LNCAP (cell line): ENCODE results near the gene MTSS2.

Experiments
- TF ChIP-seq, protein P1 (sequence below): fragments of 450-650 bp; IDR thresholded peaks from 2 replicates; pipeline ENCODE4 v1.5.1; 2017; ENCODE audit warnings: mild to moderate bottlenecking

Gene MTSS2

DNA sequence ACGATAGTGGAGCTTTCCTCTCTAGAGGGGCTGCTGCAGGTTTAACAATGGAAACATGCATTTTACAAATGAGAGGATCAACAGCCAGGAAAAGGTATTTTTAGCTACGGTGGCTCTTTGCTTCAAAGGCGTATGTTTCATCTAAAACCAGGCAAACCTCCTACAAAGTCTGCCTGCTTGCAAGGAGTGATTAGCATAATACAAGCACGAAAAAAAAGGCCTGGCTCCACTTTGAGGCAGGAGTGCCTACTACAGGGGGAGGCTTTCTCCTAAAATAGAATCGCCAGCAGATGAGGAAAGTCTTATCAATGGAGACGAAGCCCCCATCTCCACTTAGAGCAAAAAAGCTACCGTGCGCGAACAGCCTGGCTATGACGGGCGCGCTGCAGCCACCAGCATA lies 27.1 kb upstream of the MTSS2 start:
- TF ChIP-seq, protein P1, sequence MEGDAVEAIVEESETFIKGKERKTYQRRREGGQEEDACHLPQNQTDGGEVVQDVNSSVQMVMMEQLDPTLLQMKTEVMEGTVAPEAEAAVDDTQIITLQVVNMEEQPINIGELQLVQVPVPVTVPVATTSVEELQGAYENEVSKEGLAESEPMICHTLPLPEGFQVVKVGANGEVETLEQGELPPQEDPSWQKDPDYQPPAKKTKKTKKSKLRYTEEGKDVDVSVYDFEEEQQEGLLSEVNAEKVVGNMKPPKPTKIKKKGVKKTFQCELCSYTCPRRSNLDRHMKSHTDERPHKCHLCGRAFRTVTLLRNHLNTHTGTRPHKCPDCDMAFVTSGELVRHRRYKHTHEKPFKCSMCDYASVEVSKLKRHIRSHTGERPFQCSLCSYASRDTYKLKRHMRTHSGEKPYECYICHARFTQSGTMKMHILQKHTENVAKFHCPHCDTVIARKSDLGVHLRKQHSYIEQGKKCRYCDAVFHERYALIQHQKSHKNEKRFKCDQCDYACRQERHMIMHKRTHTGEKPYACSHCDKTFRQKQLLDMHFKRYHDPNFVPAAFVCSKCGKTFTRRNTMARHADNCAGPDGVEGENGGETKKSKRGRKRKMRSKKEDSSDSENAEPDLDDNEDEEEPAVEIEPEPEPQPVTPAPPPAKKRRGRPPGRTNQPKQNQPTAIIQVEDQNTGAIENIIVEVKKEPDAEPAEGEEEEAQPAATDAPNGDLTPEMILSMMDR, result no peak

DNA sequence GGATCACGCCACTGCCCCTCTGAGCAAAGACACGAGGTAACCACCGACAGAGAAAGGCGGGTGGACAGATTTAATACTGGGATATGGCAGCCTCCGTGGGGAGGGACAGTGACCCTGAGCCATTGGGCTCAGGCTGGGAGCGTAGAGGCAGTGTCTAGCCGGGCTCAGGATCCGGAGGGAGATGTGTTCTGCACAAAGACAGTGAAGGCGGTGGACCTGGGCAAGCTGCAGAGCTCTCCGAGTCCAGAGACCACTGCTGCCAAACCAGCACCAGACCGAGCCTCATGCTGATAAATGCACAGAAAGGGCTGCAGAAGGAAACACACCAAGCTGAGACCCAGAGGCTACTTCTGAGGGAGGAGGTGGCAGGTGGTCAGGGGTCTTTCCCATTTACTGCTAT lies 26.5 kb upstream of the MTSS2 start:
- TF ChIP-seq, protein P1, result no peak

DNA sequence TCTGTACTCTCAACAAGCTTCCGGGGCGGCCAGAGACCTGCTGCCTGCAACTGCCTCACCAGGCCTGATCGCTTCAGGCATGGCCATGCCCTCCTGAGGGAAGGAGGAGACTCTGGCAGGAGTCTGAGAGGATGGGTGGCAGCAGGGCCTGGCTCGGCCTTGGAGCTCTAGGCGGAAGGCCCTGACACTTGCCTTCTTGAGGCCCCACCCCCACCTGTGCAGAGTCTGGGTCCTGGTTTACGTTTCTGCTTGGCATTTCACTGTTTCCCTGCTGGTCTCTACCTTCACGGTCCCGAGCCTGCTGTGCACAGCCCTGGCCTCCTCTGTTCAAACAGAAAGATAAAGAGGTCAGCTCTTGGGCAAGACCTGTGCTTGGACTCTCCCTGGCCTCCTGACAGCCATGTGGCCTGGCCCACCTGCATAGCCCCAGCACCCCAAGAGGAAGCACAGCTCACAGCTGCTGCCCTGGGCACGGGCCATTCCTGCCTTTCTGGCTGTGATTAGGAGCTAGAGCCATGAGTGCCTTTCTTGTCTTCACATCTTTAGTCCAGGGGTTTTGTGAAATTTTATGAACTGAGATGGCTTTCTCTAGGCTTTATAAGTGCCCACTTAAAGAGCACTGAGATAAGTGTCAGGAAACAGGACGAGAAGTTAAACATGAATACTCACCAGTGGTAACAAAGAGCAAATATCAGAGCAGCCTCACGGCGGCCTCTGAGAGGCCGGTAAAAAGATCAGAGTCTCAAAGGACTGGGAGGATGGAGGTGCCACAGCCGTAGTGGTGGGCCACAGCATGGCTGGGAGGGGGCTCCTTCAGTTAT lies 25.6 kb upstream of the MTSS2 start:
- TF ChIP-seq, protein P1, result no peak

DNA sequence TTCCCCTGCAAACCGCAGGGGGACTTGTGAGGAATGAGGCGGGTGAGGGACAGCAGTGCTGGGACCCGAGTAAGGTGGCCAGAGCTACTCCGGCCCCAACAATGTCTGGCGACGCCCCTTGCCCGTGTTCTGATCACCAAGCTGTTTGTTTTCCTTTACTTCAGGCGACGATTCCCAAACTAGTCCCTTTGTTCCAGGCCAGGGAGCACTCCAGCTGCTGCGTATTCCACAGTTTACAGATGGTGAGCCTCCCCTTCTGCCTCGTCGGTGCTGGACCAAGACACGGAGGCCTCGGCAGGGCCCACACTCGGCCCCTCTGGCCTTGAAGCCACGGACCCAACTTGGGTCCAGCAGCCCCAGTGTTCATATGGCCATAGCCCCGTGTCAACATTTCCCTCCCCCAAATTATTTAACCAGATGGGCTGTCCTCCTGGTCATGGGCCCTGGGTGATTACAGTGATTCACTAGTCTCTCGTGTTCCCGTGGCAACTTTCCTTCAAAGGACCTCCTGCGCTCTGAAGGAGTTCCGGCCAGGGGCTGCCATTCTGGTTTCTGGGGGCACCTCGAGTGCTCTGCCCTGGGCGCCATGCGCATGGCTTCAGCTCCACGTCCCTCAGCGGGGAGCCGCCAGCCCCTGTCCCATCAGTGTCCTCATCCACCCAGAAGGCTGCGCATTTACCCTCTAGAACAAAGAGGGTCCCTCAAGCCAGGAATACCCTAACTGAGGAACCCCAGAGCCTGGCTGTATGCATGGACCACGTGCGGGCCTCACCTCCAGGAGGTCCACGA lies 24.8 kb upstream of the MTSS2 start:
- TF ChIP-seq, protein P1, result no peak

- TF ChIP-seq, protein P1, result no peak
Measured at GRCh38 chr16:70709942-70710341, 24.1 kb upstream of the MTSS2 start.

GRCh38 chr16:70709457-70709856 lies 23.6 kb upstream of the MTSS2 start:
- TF ChIP-seq, protein P1, result no peak

- TF ChIP-seq, protein P1, result no peak
Measured at GRCh38 chr16:70708366-70709246, 22.8 kb upstream of the MTSS2 start.
